ENCODE data around the gene PER1. TPM values are rescaled to one million over a fixed set of nuclear protein-coding genes. Genes with fewer than 3 reads are reported as not detected.

The PER1 gene
- total and polyA plus RNA-seq, 2 of the 8 experiments (the other 6 are each of a cell fraction or from before 2014, with no cell fraction given): 9.6 to 38.0 TPM

GRCh38 chr17:8110456-8110804, 41.8 kb downstream of the PER1 start:
- Histone ChIP-seq H3K14ac (ENCODE audit: insufficient read length) (no peak overlapping the region), H3K27ac (ENCODE audit: low read depth, low read length) (no peak overlapping the region), H3K36me3 (ENCODE audit: control insufficient read depth in 2 of 4, insufficient read depth in 4 of 4, low read length in 3 of 4) (no peaks in the 10 kb centered on the region), H2BK12ac (ENCODE audit: low read depth, low read length) (no peak overlapping the region), H3K23ac (ENCODE audit: insufficient read length) (no peak overlapping the region), H4K8ac (ENCODE audit: extremely low read depth, insufficient read depth, low read length) (0 out of 2 replicates have a peak overlapping the region, but pooled peaks have one; percentile 22), H3K4ac (replicated peaks; ENCODE audit: insufficient read length, low read depth, low read length) (no peak overlapping the region), H3K18ac (ENCODE audit: extremely low read depth, low read length) (no peak overlapping the region), H3K4me2 (ENCODE audit: insufficient read depth in 1 of 2, low read depth in 2 of 2, low read length in 2 of 2) (peak overlapping the region; percentile 70 to 95), H4K5ac (ENCODE audit: insufficient read length, low read depth, low read length) (no peak overlapping the region), H3K4me1 (replicated peaks in 1 of 4; ENCODE audit: control insufficient read depth in 3 of 4, insufficient read depth in 4 of 4, low read length in 3 of 4) (peaks cover 0 to 13% (median 3%) of the 10 kb centered on the region in 4 experiments; a peak in 5 of 7 replicates), H2BK5ac (ENCODE audit: low read depth, low read length) (no peak overlapping the region), H2BK20ac (ENCODE audit: low read length) (no peak overlapping the region), H3K23me2 (ENCODE audit: low read depth, low read length) (peaks cover 5% of the 10 kb centered on the region; the same call in 1 of the 2 replicates), H3K56ac (replicated peaks; ENCODE audit: insufficient read length, low read depth, low read length) (no peak overlapping the region), H2BK120ac (replicated peaks; ENCODE audit: low read depth, low read length) (no peak overlapping the region), H4K20me1 (replicated peaks in 1 of 2; ENCODE audit: control insufficient read depth in 1 of 2, insufficient read depth in 2 of 2, low read length in 2 of 2) (peaks cover 0 to 3% of the 10 kb centered on the region in 2 experiments), H3K9ac (replicated peaks in 1 of 4; ENCODE audit: extremely low read depth in 1 of 4, low read depth in 3 of 4, low read length in 3 of 4) (no peak overlapping the region), H3K79me2 (ENCODE audit: control insufficient read depth in 1 of 2, insufficient read depth in 2 of 2, low read length in 2 of 2) (no peaks in the 10 kb centered on the region), H2AFZ (ENCODE audit: low read length) (no peak overlapping the region), H2BK15ac (ENCODE audit: low read length) (no peak overlapping the region), H3K79me1 (ENCODE audit: low read depth, low read length) (no peaks in the 10 kb centered on the region), H4K91ac (replicated peaks; ENCODE audit: insufficient read length, low read length) (no peak overlapping the region), H3K27me3 (replicated peaks in 1 of 4; ENCODE audit: control insufficient read depth in 3 of 4, extremely low read depth in 1 of 4, insufficient read depth in 3 of 4, low read length in 3 of 4) (peaks cover 3 to 52% (median 38%) of the 10 kb centered on the region in 4 experiments), H2AK5ac (ENCODE audit: low read depth, low read length) (no peak overlapping the region), H3K9me3 (ENCODE audit: insufficient read depth in 2 of 2, low read depth in 1 of 2, low read length in 1 of 2) (no peaks in the 10 kb centered on the region), H3K4me3 (ENCODE audit: extremely low read depth in 1 of 4, insufficient read depth in 2 of 4, low read depth in 3 of 4, low read length in 4 of 4) (peak overlapping the region in 3 of 4 experiments; percentile 67 to 69 (median 67); a peak in 4 of 8 replicates)
- ChIA-PET POLR2A (ENCODE audit: partially characterized antibody) (interaction anchor here (0.6 to 3.0 kb wide), 11 partner anchors 20 to 422 kb away, joined by 3 to 13 read pairs (median 3); partner anchors contain the start of gene WRAP53), CTCF (ENCODE audit: partially characterized antibody) (interaction anchor here (0.5 to 23.3 kb wide), 19 partner anchors 8 to 326 kb away, joined by 3 to 501 read pairs (median 4); partner anchors contain the start of genes ALOX12B and ALOXE3)
- WGBS, 2 experiments (ENCODE audit: extremely low coverage in 1 of 2, insufficient coverage in 1 of 2, insufficient read length in 1 of 2, insufficient replicate concordance in 2 of 2, low coverage in 1 of 2, low lambda C conversion rate in 2 of 2, missing lambda C conversion rate in 1 of 2): 31% methylated on average over 10 of the region's 10 CpGs; no CpG with 5 or more reads in 1 of the 2 experiments
- DNase-seq (ENCODE audit: low read depth in 1 of 2, low spot score in 2 of 2) (no peak), FAIRE-seq (no peak)
- TF ChIP-seq TAF7 (optimal IDR thresholded peaks at IDR 0.05; ENCODE audit: borderline replicate concordance, low read depth, low read length): no peak
- no peak for TF ChIP-seq RNF2 (IDR thresholded peaks at IDR 0.05; ENCODE audit: borderline replicate concordance, low read depth, low read length, missing control alignments, poor library complexity, severe bottlenecking)
- TF ChIP-seq SUZ12 (IDR thresholded peaks at IDR 0.05; ENCODE audit: low read length): no peak
- TF ChIP-seq, protein P1, sequence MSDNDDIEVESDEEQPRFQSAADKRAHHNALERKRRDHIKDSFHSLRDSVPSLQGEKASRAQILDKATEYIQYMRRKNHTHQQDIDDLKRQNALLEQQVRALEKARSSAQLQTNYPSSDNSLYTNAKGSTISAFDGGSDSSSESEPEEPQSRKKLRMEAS (IDR thresholded peaks at IDR 0.05): no peak
- no peak for TF ChIP-seq TAF1 (IDR thresholded peaks at IDR 0.05; ENCODE audit: low read depth, low read length)
- no peak for TF ChIP-seq JUN (IDR thresholded peaks at IDR 0.05; ENCODE audit: low read depth, low read length)
- no peak for TF ChIP-seq NRF1 (IDR thresholded peaks at IDR 0.05; ENCODE audit: low read depth, low read length)
- TF ChIP-seq BACH1 (IDR thresholded peaks at IDR 0.05; ENCODE audit: low read length): no peak
- no peak for TF ChIP-seq CEBPB (IDR thresholded peaks at IDR 0.05; ENCODE audit: low read depth, low read length)
- TF ChIP-seq EGR1 (IDR thresholded peaks at IDR 0.05; ENCODE audit: borderline replicate concordance, low read depth, low read length): no peak
- no peak for TF ChIP-seq MAFK (IDR thresholded peaks at IDR 0.05; ENCODE audit: low read depth, low read length)
- TF ChIP-seq BCL11A (IDR thresholded peaks at IDR 0.05; ENCODE audit: low read depth in 2 of 2, low read length in 2 of 2): no peak

Measured in H1 (cell line).